Measurements from ENCODE around the gene VKORC1L1.
A peak's percentile ranks its signal among the peaks of the same experiment; 100 is the strongest.
"Not testable (repeated sequence)": the region's sequence is repeated elsewhere in the genome, so short reads cannot be mapped to it uniquely, and the experiment has no call there.

The VKORC1L1 gene

DNA sequence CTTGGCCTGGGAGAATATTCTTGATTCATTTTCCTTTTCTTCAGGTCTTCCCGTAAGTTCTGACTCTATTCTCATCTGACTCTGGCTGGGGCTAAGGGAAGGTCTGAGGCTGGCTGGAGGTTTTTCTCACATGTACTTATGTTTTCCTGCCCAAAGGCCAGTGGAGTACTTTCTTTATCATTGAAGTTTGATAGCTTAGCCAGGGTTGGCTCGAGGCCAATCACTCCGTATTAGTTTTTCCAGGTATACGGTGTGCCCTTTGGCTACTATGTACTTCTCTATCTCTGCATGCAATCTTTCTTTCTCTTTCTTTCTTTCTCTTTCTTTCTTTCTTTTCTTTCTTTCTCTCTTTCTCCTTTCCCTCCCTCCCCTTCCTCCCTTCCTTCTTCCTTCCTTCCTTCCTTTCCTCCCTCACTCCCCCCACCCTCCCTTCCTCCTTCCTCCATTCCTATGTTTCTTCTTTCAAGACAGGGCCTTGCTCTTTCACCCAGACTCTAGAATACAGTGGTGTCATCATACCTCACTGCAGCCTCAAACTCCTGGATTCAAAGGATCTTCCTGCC lies 26.8 kb upstream of the VKORC1L1 start:
- TF ChIP-seq, protein P1, sequence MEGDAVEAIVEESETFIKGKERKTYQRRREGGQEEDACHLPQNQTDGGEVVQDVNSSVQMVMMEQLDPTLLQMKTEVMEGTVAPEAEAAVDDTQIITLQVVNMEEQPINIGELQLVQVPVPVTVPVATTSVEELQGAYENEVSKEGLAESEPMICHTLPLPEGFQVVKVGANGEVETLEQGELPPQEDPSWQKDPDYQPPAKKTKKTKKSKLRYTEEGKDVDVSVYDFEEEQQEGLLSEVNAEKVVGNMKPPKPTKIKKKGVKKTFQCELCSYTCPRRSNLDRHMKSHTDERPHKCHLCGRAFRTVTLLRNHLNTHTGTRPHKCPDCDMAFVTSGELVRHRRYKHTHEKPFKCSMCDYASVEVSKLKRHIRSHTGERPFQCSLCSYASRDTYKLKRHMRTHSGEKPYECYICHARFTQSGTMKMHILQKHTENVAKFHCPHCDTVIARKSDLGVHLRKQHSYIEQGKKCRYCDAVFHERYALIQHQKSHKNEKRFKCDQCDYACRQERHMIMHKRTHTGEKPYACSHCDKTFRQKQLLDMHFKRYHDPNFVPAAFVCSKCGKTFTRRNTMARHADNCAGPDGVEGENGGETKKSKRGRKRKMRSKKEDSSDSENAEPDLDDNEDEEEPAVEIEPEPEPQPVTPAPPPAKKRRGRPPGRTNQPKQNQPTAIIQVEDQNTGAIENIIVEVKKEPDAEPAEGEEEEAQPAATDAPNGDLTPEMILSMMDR (conservative IDR thresholded peaks at IDR 0.05; ENCODE audit: low read length), result no peak
- H3K4me3 ChIP-seq (ENCODE audit: low read length), result no peak overlapping the region

GRCh38 chr7:65853426-65853825 lies 19.4 kb upstream of the VKORC1L1 start:
- DNase-seq (ENCODE audit: low read depth); H3K4me3 ChIP-seq (ENCODE audit: low read length): not testable (repeated sequence)

More for the DNA sequence above, 26.8 kb upstream of the VKORC1L1 start:
- DNase-seq (ENCODE audit: low read depth), result no peak

- DNase-seq (ENCODE audit: low read depth); H3K4me3 ChIP-seq (ENCODE audit: low read length): not testable (repeated sequence)
Observed at GRCh38 chr7:65853892-65854291, 19.0 kb upstream of the VKORC1L1 start.

DNA sequence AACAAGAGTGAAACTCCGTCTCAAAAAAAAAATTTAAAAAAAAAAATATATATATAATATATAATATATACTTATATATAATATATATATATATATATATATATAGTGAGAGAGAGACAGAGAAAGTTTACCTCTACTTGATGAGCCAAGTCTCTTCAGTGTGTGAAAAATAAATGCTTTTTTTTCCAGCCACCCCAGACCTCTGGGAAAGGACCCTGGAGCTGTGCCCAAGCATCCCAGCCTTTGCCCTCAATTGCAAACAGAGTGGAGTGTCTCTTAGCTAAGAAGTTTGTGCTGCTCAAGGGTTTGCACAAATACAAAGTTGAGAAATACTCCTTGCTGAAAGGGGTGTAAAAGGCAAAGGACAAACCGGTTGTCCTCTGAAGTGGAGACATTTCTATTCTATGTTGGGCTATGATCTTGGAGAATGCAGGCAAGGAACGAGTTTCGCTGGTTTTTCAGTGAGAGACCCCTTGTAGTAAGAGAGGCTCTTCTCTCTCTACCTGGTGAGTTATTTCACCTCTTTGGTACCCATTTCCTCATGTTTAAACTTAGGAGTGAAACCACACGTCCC lies 15.5 kb upstream of the VKORC1L1 start:
- H3K4me3 ChIP-seq (ENCODE audit: low read length); DNase-seq (ENCODE audit: low read depth): not testable (repeated sequence)

- H3K4me3 ChIP-seq (ENCODE audit: low read length); DNase-seq (ENCODE audit: low read depth): not testable (repeated sequence)
Observed at GRCh38 chr7:65858660-65859059, 14.2 kb upstream of the VKORC1L1 start.

DNA sequence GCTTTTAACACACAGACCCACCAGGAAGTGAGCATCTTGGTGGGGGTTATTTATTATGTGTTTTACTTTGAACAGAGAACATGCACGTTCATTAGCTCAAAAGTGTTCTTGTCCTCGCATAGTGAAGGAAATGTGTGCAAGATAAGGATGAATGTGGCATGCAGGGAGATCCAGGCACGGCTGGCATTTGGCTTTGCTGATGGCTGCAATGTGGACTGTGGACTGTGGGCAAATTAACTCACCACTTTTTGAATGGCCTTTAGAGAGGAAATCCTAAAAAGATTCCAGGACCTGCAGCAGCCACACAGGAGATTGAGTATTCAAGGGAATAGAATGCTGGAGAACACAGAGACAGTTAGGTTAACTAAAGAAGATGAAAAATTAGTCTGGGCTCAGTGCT lies 6.6 kb upstream of the VKORC1L1 start:
- DNase-seq (ENCODE audit: low read depth), result not testable (repeated sequence)

DNA sequence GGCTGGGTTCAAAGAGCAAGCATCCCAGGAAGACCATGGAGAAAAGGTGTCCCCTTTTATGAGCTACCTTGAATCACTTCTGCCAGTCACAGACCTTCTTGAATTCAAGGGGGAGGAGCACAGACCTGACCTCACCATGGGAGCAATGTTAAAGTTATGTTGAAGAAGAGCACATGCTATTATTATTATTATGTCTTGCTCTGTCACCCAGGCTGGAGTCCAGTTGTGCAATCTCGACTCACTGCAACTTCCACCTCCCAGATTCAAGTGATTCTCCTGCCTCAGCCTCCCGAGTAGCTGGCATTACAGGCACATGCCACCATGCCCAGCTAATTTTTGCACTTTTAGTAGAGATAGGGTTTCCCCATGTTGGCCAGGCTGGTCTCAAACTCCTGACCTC lies 5.2 kb upstream of the VKORC1L1 start:
- not testable (repeated sequence) for H3K4me3 ChIP-seq (ENCODE audit: low read length); DNase-seq (ENCODE audit: low read depth)

More for the DNA sequence above, 6.6 kb upstream of the VKORC1L1 start:
- H3K4me3 ChIP-seq (ENCODE audit: low read length), result not testable (repeated sequence)

- not testable (repeated sequence) for H3K4me3 ChIP-seq (ENCODE audit: low read length)
- DNase-seq (ENCODE audit: low read depth), result peak; percentile 68
Observed at GRCh38 chr7:65869312-65869711, 3.6 kb upstream of the VKORC1L1 start.

GRCh38 chr7:65871451-65871850 lies 1.4 kb upstream of the VKORC1L1 start:
- H3K4me3 ChIP-seq (ENCODE audit: low read length), result not testable (repeated sequence)
- peak; percentile 35 for DNase-seq (ENCODE audit: low read depth)

GRCh38 chr7:65873582-65874193 lies 814 bp downstream of the VKORC1L1 start:
- DNase-seq (ENCODE audit: low read depth), result not testable (repeated sequence)
- H3K4me3 ChIP-seq (ENCODE audit: low read length), result peak overlapping the region; percentile 71

- H3K4me3 ChIP-seq (ENCODE audit: low read length); DNase-seq (ENCODE audit: low read depth): not testable (repeated sequence)
Observed at GRCh38 chr7:65875715-65876114, 2.8 kb downstream of the VKORC1L1 start.

GRCh38 chr7:65879292-65880153 lies 6.6 kb downstream of the VKORC1L1 start:
- DNase-seq (ENCODE audit: low read depth); H3K4me3 ChIP-seq (ENCODE audit: low read length): not testable (repeated sequence)

- not testable (repeated sequence) for DNase-seq (ENCODE audit: low read depth)
Observed at GRCh38 chr7:65880242-65880641, 7.4 kb downstream of the VKORC1L1 start.

DNA sequence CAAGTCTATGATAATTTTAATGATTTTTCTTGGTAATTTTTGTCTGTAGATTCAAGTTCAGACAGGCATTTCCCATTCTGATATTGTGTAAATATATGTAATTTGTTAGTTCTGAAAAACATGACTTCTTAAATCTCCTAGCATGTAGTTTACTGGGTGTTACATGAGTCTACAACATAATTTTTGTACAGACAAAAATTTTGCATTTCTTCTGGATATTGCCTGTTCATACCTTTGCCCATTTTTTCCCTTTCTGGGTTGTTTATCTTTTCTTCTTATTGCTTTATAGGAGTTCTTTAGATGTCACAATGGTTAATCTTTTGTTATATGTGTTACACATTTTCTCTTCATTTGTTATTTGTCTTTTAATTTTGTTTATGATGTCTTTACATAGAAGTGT lies 12.1 kb downstream of the VKORC1L1 start:
- H3K4me3 ChIP-seq (ENCODE audit: low read length); DNase-seq (ENCODE audit: low read depth): not testable (repeated sequence)

More at GRCh38 chr7:65880242-65880641, 7.4 kb downstream of the VKORC1L1 start:
- not testable (repeated sequence) for H3K4me3 ChIP-seq (ENCODE audit: low read length)

DNA sequence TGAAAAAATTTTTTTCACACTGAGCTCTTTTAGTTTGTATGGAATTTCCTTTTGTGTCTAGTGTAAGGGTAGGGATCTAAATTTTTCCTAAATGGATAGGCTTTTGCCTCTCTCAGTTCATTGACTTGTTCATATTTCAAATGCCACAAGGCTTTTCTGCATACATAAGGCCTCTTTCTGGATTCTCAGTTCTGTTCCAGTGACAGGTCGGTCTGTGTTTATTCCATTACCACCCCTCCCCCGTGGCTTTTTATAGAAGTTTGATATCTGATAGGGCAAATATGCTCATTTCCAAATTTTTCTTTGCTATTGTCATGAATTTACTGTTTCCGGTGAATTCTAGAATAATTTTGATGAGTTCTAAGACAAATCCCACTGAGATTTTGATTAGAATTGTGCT lies 12.7 kb downstream of the VKORC1L1 start:
- H3K4me3 ChIP-seq (ENCODE audit: low read length); DNase-seq (ENCODE audit: low read depth): not testable (repeated sequence)

GRCh38 chr7:65888434-65889156 lies 15.7 kb downstream of the VKORC1L1 start:
- not testable (repeated sequence) for DNase-seq (ENCODE audit: low read depth); H3K4me3 ChIP-seq (ENCODE audit: low read length)

DNA sequence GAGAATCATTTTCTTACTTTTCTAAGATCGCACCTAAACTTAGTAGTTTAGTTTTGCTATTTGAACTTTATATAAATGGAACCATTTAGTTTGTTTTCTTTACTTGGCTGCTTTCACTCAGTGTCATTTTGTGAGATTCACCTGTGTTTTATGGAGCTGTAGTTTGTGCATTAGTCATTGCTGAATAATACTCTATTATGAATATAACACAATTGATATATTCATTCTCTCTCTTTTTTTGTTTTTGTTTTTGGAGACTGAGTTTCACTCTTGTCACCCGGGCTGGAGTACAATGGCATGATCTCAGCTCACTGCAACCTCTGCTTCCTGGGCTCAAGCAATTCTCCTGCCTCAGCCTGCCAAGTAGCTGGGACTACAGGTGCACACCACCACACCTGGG lies 16.8 kb downstream of the VKORC1L1 start:
- DNase-seq (ENCODE audit: low read depth); H3K4me3 ChIP-seq (ENCODE audit: low read length): not testable (repeated sequence)
